HL-60 (cell line): ENCODE measurements around the gene SUPT20HL1.
"Not testable (repeated sequence)": the region's sequence is repeated elsewhere in the genome, so short reads cannot be mapped to it uniquely, and the experiment has no call there.

Source experiments
- DNase-seq, 2 experiments: peaks; one replicate each; pipeline ENCODE4 v3.0.0-alpha.2; 2010 to 2020; ENCODE audit warnings: low read depth in 1 of 2, low spot score in 1 of 2
- H3K27ac ChIP-seq: fragments of 250-450 bp; sonication (Bioruptor Pico); replicated peaks from 2 replicates; pipeline ENCODE4 v1.5.1; 2020; ENCODE audit warnings: mild to moderate bottlenecking, moderate library complexity
- H3K27me3 ChIP-seq: fragments of 250-450 bp; sonication (Bioruptor Pico); 2 replicates; pipeline ENCODE4 v1.5.1; 2021; ENCODE audit warnings: mild to moderate bottlenecking, moderate library complexity; ENCODE audit not compliant: insufficient read depth, poor library complexity, severe bottlenecking
- H3K4me3 ChIP-seq: replicated peaks from 2 replicates; pipeline ENCODE4 v1.5.1; 2011; ENCODE audit warnings: mild to moderate bottlenecking, control low read depth, low read length; ENCODE audit not compliant: insufficient read depth
- GABPA ChIP-seq: IDR thresholded peaks from 2 replicates; pipeline ENCODE4 v1.6.1; 2012; ENCODE audit warnings: low read depth
- POLR2AphosphoS5 ChIP-seq: IDR thresholded peaks from 2 replicates; pipeline ENCODE4 v1.6.1; 2012; ENCODE audit warnings: low read depth
- SPI1 ChIP-seq: IDR thresholded peaks from 2 replicates; pipeline ENCODE4 v1.6.1; 2012; ENCODE audit warnings: low read depth, mild to moderate bottlenecking, borderline replicate concordance
- TF ChIP-seq, protein P1 (sequence below): IDR thresholded peaks from one replicate; pipeline ENCODE4 v1.5.1; 2011; ENCODE audit warnings: low read length, control low read depth, inconsistent platforms; ENCODE audit not compliant: insufficient read depth
- TF ChIP-seq, protein P2 (sequence below): IDR thresholded peaks from 2 replicates; pipeline ENCODE4 v1.6.1; 2012; ENCODE audit warnings: low read depth; ENCODE audit not compliant: insufficient replicate concordance

Gene SUPT20HL1

DNA sequence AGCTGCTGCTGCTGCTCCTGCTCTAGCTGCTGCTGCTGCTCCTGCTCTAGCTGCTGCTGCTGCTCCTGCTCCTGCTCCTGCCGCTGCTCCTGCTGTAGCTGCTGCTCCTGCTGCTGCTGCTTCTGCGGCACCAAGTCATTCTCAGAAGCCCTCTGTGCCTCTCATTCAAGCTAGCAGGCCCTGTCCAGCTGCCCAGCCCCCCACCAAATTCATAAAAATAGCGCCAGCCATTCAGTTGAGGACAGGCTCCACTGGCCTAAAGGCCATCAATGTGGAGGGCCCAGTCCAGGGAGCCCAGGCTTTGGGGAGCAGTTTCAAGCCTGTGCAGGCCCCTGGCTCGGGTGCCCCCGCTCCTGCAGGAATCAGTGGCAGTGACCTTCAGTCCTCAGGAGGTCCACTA lies 3.9 kb downstream of the SUPT20HL1 start:
- Histone ChIP-seq H3K27me3 (peaks cover 2% of the 10 kb centered on the region), H3K27ac (no peak overlapping the region), H3K4me3 (no peak overlapping the region)
- no peak for TF ChIP-seq POLR2AphosphoS5
- TF ChIP-seq GABPA, result no peak
- TF ChIP-seq, protein P1, sequence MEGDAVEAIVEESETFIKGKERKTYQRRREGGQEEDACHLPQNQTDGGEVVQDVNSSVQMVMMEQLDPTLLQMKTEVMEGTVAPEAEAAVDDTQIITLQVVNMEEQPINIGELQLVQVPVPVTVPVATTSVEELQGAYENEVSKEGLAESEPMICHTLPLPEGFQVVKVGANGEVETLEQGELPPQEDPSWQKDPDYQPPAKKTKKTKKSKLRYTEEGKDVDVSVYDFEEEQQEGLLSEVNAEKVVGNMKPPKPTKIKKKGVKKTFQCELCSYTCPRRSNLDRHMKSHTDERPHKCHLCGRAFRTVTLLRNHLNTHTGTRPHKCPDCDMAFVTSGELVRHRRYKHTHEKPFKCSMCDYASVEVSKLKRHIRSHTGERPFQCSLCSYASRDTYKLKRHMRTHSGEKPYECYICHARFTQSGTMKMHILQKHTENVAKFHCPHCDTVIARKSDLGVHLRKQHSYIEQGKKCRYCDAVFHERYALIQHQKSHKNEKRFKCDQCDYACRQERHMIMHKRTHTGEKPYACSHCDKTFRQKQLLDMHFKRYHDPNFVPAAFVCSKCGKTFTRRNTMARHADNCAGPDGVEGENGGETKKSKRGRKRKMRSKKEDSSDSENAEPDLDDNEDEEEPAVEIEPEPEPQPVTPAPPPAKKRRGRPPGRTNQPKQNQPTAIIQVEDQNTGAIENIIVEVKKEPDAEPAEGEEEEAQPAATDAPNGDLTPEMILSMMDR, result no peak
- TF ChIP-seq SPI1, result no peak
- TF ChIP-seq, protein P2, sequence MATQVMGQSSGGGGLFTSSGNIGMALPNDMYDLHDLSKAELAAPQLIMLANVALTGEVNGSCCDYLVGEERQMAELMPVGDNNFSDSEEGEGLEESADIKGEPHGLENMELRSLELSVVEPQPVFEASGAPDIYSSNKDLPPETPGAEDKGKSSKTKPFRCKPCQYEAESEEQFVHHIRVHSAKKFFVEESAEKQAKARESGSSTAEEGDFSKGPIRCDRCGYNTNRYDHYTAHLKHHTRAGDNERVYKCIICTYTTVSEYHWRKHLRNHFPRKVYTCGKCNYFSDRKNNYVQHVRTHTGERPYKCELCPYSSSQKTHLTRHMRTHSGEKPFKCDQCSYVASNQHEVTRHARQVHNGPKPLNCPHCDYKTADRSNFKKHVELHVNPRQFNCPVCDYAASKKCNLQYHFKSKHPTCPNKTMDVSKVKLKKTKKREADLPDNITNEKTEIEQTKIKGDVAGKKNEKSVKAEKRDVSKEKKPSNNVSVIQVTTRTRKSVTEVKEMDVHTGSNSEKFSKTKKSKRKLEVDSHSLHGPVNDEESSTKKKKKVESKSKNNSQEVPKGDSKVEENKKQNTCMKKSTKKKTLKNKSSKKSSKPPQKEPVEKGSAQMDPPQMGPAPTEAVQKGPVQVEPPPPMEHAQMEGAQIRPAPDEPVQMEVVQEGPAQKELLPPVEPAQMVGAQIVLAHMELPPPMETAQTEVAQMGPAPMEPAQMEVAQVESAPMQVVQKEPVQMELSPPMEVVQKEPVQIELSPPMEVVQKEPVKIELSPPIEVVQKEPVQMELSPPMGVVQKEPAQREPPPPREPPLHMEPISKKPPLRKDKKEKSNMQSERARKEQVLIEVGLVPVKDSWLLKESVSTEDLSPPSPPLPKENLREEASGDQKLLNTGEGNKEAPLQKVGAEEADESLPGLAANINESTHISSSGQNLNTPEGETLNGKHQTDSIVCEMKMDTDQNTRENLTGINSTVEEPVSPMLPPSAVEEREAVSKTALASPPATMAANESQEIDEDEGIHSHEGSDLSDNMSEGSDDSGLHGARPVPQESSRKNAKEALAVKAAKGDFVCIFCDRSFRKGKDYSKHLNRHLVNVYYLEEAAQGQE, result no peak
- no peak for DNase-seq

DNA sequence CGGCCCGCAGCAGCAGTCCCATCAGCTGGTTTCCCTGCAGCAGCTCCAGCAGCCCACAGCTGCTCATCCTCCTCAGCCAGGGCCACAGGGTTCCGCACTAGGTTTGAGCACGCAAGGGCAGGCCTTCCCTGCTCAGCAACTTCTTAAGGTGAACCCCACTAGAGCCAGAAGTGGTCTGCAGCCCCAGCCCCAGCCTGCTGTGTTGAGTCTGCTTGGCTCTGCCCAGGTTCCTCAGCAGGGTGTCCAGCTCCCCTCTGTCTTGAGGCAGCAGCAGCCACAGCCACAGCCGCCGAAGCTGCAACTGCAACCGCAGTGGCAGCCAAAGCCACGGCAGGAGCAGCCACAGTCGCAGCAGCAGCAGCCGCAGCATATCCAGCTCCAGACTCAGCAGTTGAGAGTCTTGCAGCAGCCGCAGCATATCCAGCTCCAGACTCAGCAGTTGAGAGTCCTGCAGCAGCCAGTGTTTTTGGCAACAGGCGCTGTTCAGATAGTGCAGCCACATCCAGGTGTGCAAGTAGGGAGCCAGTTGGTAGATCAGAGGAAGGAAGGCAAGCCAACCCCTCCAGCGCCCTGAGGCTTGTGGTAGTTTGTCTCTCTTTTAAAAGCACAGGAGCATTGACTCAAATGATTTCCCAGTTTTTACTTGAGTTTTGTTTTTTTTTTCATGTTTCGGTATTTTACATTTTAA lies 4.6 kb downstream of the SUPT20HL1 start:
- peaks cover 2% of the 10 kb centered on the region for H3K27me3 ChIP-seq
- no peak for DNase-seq
- no peak overlapping the region for H3K27ac ChIP-seq
- no peak for TF ChIP-seq SPI1
- H3K4me3 ChIP-seq, result no peak overlapping the region

DNA sequence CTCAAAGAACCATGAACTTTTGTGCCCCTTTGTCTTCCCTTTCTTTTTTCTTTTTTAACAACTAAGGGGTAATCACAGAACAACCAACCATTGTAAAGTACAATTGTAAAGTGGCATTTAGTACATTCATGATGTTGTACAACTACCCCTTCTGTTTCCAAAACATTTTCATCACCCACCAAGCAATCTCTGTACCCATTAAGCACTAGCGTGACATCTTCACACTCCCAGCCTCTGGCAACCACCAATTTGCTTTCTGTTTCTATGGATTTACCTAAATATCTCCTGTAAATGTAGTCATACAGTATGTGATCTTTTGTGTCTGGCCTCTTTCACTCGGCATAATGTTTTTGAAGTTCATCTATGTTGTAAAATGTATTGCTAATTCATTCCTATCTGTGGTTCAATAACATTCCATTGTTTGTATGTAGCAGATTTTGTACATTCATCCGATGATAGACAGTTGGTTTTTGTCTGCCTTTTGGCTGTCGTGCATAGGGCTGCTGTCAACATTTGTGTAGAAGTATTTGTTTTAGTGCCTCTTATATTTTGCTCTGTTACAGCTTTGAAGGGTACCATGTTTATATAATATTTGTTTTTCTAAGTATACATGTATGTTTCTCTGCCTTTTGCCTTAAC lies 6.4 kb downstream of the SUPT20HL1 start:
- H3K27me3 ChIP-seq, DNase-seq, H3K27ac ChIP-seq, H3K4me3 ChIP-seq: not testable (repeated sequence)

DNA sequence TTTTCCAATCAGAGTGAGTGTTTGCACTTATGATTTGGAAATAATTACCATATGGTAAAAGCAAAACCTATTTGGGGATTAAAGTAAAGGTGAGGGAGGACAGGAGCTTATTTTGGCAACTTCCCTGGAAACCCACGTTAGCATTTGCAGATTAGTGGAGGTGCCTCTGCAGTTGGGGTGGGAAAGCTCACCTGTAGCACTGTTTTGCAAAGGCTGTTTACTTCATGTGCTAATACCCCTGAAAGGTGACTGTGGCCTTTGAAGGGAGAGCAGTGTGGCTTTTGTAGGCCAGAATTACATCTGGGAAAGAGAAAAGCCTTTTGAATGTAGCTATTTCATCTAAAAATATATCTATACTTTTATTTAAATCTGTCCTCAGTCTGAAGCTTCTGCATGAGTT lies 9.4 kb downstream of the SUPT20HL1 start:
- no peak overlapping the region for H3K27ac ChIP-seq
- H3K4me3 ChIP-seq, result no peak overlapping the region
- TF ChIP-seq POLR2AphosphoS5, result no peak
- TF ChIP-seq, protein P1, result no peak
- TF ChIP-seq SPI1, result no peak
- TF ChIP-seq, protein P2, result no peak
- TF ChIP-seq GABPA, result no peak
- DNase-seq, result no peak
- peaks cover 6% of the 10 kb centered on the region for H3K27me3 ChIP-seq
